Astrocyte of the cerebellum (primary cell): ENCODE data around the gene SLC30A5.

ENCODE experiments used
- DNase-seq: peaks from one replicate; pipeline ENCODE4 v3.0.0-alpha.2; 2011; ENCODE audit warnings: low read depth
- H3K4me3 ChIP-seq: 2 replicates; pipeline ENCODE4 v1.5.1; 2011; ENCODE audit warnings: mild to moderate bottlenecking, low read depth, low read length, moderate library complexity
- CTCF ChIP-seq: IDR thresholded peaks from 2 replicates; pipeline ENCODE4 v1.5.1; 2012; ENCODE audit warnings: low read length, low read depth, moderate library complexity, mild to moderate bottlenecking; ENCODE audit errors: missing control alignments
- in situ Hi-C: cut with HindIII; loops from 2 replicates; pipeline ENCODE4 v1.10.0; 2017; ENCODE audit warnings: low sequenced_read_pairs

SLC30A5 gene

GRCh38 chr5:69052181-69052580 is 41.6 kb upstream of the SLC30A5 start:
- H3K4me3 ChIP-seq, result no peak overlapping the region
- no peak for TF ChIP-seq CTCF
- DNase-seq, result no peak
- in situ Hi-C loops, result no loop called here

- in situ Hi-C loops, result no loop called here
- DNase-seq, result no peak
- no peak overlapping the region for H3K4me3 ChIP-seq
- TF ChIP-seq CTCF, result no peak
Measured at GRCh38 chr5:69074664-69075521, 18.9 kb upstream of the SLC30A5 start.

- no peak for DNase-seq
- no peak overlapping the region for H3K4me3 ChIP-seq
- in situ Hi-C loops, result no loop called here
- TF ChIP-seq CTCF, result no peak
Measured at GRCh38 chr5:69075522-69076179, 18.2 kb upstream of the SLC30A5 start.

- in situ Hi-C loops, result no loop called here
- no peak for TF ChIP-seq CTCF
- no peak for DNase-seq
- no peak overlapping the region for H3K4me3 ChIP-seq
Measured at GRCh38 chr5:69078921-69079540, 14.8 kb upstream of the SLC30A5 start.

GRCh38 chr5:69079556-69079955 is 14.3 kb upstream of the SLC30A5 start:
- in situ Hi-C loops, result no loop called here
- no peak for DNase-seq
- H3K4me3 ChIP-seq, result no peak overlapping the region
- TF ChIP-seq CTCF, result no peak

- no peak for TF ChIP-seq CTCF
- in situ Hi-C loops, result no loop called here
- no peak overlapping the region for H3K4me3 ChIP-seq
- no peak for DNase-seq
Measured at GRCh38 chr5:69083412-69083811, 10.4 kb upstream of the SLC30A5 start.
